Left forelimb (tissue), 1 donor: ENCODE data around the gene SEMA4G.

Experiments
- DNase-seq: peaks from one replicate; pipeline ENCODE4 v3.0.0-alpha.2; 2018; ENCODE audit warnings: low spot score

Gene SEMA4G

DNA sequence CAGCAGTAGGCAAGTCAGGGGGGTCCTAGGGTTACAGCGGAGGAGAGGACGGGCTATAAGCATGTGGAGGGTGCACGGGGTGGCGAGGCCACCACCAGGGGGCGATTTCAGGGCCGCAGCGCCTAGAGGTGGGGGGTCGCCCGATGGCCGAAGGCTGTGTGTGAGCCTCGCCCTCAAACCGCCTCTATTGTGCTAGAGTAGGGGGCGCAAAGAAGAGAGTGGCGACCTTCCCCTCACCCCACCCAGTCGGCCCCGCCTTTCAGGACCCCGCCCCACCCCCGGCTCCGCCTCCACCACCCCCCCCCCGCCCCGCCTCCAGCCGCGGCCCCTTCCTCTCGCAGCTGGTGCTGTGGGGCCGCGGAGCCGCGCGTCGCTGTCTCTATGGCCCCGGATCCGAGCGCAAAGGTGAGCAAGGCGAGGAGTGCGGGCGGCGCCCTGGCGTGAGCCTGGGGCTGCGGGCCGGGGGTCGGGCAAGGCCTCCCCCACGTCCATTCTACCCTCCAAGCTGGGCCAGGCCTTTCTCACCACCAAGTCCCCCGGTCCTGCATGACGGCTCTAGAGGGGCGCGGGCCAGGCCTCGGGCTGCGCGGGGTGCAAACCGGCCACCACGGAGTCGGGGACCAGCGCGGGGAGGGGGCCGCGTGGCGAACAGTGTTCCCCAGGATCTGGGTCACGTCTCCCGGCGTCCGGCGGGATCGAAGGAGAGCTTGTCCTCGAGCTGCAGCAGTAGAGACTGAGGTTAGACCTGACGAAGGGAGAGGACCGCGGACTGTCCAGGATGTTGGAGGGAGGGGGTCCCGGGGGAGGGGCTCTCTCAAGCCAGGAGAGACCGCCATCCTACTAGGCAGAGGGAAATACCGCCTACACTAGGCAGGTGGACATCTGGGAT lies at the start of gene SEMA4G:
TSS of gene SEMA4G (plus strand) at position 318 of the 889 bp plus-strand sequence. CDS start 3,409 bp downstream, outside the sequence.
- no peak for DNase-seq

- DNase-seq = no peak
Observed at GRCh38 chr10:100923580-100923979, 45.7 kb upstream of the SEMA4G start.

DNA sequence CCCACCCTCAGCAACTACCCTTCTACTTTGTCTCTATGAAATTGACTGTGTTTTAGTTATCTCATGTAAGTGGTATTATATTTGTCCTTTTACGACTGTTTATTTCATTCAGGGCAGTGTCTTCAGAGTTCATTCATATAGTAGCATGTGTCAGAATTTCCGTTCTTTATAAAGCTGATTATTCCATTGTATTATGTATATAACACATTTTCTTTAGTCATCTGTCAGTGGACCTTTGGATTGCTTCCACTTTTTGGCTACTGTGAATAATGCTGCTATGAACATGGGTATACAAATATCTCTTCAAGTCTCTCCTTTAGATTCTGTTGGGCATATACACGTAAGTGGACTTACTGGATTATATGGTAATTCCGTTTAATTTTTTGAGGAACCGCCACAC lies 42.0 kb upstream of the SEMA4G start:
- DNase-seq = no peak

- no peak for DNase-seq
Observed at GRCh38 chr10:100928039-100928438, 41.3 kb upstream of the SEMA4G start.

DNA sequence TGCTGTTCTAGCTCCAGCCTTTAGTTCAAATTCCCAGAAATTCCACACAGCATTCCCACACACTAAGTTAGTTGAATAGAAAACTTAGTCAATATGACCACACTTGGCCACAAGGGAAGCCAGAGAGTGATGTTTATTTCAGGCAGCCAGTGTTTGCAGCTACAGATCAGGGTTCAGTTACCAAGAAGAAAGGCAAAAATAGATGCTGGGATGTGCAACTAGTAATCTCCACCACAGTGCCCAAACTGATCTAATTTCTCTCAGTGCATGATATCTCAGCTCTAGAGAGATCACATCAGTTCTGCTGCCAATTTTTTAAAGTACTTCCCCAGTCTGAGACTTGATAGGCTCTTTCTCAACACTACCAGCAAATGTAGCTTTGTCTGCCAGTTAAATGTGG lies 38.9 kb upstream of the SEMA4G start:
- DNase-seq = no peak

DNA sequence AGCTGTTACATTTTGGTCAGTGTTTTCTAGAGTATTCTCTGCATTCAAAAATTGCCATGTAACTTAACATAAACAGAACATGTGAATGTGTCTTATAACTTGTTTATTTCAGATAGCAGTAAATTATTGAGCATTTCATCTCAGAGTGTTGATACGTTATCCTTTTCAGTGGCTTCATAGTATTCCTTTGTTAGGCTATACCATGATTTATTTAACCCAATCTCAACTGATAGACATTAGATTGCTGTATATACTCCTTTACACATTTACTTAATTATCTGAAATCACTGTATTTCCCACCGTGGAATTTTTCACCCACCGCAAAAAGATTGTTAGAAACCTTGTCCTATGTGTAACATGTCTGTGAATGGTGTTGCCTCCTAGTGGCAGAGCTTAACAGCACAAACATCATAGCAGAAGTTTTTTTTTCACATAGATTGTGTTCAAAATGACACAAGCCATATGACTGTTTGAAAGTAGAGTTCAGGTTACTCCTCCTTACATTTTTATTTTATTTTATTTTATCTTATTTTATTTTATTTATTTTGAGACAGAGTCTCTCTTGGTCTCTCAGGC lies 35.1 kb upstream of the SEMA4G start:
- DNase-seq = no peak

- no peak for DNase-seq
Observed at GRCh38 chr10:100939763-100940344, 29.4 kb upstream of the SEMA4G start.

DNA sequence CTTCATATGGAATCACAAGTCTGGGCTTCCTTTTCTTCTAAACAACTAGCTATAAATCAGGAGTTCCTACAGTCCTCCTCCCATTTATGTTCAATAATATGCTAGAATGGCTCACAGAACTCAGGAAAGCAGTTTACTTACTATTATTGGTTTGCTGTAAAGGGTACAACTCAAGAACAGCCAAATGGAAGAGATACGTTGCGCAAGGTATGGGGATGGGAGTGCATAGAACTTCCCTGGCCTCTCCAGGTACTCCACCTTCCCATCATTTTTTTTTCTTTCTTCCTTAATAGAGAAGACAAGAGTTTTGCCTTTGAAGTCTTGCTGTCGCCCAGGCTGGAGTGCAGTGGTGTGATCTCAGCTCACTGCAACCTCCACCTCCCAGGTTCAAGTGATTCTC lies 27.1 kb upstream of the SEMA4G start:
- DNase-seq = no peak

DNA sequence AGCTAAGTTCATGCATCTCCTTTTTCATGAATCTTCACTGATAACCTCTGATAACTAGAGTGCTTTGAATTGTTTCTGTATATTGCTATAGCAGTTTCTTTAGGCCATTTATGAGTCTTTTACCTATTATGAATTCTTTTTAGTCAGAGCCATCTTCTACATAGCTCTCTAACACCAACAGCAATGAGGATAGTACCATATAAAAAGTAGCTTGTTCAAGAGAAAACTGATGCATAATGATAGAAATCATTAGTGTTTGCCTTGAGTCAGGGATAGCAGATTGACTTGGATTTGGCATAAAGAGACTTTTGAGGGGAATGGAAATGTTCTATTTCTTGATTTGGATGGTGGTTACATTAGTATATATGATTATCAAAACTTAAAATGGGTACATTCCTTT lies 25.8 kb upstream of the SEMA4G start:
- DNase-seq = no peak

GRCh38 chr10:100945754-100946153 lies 23.6 kb upstream of the SEMA4G start:
- DNase-seq = no peak

- DNase-seq = no peak
Observed at GRCh38 chr10:100948916-100949315, 20.4 kb upstream of the SEMA4G start.

DNA sequence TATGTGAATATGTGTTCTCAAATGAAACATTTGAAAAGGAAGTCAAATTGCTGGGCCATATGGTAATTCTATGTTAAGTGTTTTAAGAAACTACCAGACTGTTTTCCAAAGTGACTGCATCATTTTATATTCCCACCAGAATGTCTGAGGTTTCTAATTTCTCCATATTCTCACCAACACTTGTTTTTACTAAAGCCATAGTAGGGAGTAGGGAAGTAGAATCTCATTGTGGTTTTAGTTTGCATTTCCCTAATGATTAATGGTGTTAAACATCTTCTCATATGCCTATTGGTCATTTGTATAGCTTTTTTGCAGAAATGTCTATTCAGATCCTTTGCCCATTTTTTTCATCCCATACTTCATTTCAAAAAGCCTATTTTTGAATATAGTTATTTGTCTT lies 9.1 kb upstream of the SEMA4G start:
- DNase-seq = no peak

DNA sequence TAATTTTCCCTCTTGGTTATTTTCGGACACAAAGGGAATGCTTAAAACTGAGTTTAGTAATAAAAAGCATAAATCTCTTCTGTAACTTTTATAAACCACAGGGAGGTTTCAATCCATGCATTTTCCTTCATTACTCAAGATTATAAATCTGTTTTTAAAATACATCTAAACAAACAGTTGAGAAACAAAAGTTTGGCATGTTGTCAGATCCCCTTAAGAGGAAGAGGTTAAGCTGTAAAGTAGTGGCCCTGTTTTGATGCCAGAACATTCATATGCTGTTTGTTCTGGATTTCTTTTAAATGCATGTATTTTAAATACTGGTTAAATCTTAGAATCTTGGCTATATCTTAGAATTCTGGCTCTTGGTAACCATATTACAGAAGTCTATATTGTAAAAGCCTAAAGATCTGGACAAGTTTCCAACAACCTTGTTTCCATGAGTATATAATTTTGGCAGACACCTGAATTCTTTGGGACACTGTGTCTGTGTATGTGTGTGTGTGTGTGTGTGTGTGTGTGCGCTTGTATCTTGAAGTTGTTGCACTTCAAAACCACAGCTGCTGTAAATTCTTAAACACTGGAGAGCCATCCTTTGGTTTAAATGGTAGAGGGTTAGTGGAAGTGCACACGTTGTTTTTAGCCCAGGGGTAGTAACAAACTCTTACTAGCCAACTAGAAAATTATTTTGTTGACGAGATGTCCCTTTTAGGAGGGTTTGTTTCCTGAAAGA lies 6.8 kb upstream of the SEMA4G start:
- DNase-seq = no peak

- DNase-seq = no peak
Observed at GRCh38 chr10:100963826-100964225, 5.5 kb upstream of the SEMA4G start.

- DNase-seq = no peak
Observed at GRCh38 chr10:100965820-100966219, 3.5 kb upstream of the SEMA4G start.

- no peak for DNase-seq
Observed at GRCh38 chr10:100966887-100967286, 2.4 kb upstream of the SEMA4G start.

- DNase-seq = no peak
Observed at GRCh38 chr10:100967332-100967731, 2.0 kb upstream of the SEMA4G start.

GRCh38 chr10:100968062-100968736 lies 1.1 kb upstream of the SEMA4G start:
- DNase-seq = no peak

DNA sequence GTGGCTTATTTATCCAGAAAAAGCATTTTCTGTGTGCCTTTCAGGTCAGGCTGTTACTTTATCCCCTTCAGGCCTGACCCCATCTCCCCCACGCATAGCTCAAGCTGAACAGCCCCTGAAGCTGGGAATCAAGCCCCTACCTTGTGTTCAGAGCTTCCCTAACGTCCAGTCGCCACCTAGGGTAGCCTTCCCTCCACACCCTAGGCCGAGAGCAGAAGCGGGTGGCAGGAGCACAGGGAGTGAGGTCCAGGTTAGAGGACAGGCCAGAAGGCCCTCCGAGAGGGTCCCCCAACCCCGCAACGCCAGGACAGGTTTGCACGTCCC lies 479 bp upstream of the SEMA4G start:
- no peak for DNase-seq

DNA sequence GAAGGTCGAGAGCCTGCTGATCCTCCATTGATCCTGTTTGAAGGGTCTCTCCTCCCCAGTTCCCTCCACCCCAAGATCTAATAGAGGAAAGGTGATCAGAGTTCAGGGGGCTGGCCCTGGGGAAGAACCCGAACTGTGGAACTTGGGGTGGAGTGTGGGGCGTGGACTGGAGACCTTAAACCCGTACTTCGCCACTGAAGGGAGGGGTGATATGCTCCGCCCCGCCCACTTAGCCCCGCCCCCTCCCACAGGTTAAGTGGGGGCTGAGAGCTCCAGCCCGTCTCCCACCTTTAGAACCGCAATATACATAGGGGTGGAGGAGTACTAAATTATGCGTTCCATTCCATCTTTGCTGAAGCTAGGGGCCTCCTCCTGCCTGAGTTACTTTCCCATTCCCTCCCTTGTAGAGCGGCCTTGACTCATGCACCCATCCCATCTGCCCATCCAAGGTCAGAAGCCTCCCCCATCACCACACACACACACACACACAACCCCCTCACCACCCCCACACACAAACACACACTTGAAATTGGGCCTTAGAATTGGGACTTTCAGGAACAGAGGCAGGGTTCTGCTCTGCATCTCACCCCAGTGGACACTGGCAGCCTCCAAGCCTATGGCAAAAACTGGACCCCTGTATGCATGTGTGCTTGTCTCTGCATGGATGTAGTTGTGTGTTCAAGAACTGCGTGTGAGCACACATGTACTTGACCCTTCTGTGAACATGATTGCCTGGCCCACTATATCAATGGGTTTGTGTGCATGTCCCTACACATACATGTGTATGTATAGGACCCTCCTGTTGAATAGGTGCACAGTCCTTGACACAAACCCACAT lies 991 bp downstream of the SEMA4G start:
- no peak for DNase-seq
